CD4-positive, alpha-beta T cell treated with Interleukin-17A for 1 hour (primary cell): ENCODE measurements around the gene OXTR.
"Not testable (repeated sequence)": the region's sequence is repeated elsewhere in the genome, so short reads cannot be mapped to it uniquely, and the experiment has no call there.

ENCODE experiments used
- DNase-seq: peaks from one replicate; pipeline ENCODE4 v3.0.0-alpha.2; 2020

OXTR gene

GRCh38 chr3:8739757-8740504, 29.5 kb downstream of the OXTR start:
- no peak for DNase-seq

- DNase-seq = no peak
Observed at GRCh38 chr3:8738639-8739038, 30.8 kb downstream of the OXTR start.

GRCh38 chr3:8737823-8738222, 31.6 kb downstream of the OXTR start:
- DNase-seq = no peak

GRCh38 chr3:8737301-8737700, 32.1 kb downstream of the OXTR start:
- DNase-seq = no peak

- DNase-seq = no peak
Observed at GRCh38 chr3:8736436-8736835, 33.0 kb downstream of the OXTR start.

- DNase-seq = no peak
Observed at GRCh38 chr3:8734908-8735307, 34.5 kb downstream of the OXTR start.

- DNase-seq = no peak
Observed at GRCh38 chr3:8734137-8734878, 35.1 kb downstream of the OXTR start.

- no peak for DNase-seq
Observed at GRCh38 chr3:8733332-8734094, 35.9 kb downstream of the OXTR start, which contains the start of gene CAV3. Gene CAV3, plus strand, starts transcription at chr3:8733802. Its CDS starts 75 bp downstream, at chr3:8733877.

- DNase-seq = no peak
Observed at GRCh38 chr3:8732413-8732812, 37.0 kb downstream of the OXTR start.

- no peak for DNase-seq
Observed at GRCh38 chr3:8730656-8731055, 38.8 kb downstream of the OXTR start.

- DNase-seq = no peak
Observed at GRCh38 chr3:8729479-8729878, 39.9 kb downstream of the OXTR start.

GRCh38 chr3:8727605-8728512, 41.6 kb downstream of the OXTR start:
- no peak for DNase-seq

- no peak for DNase-seq
Observed at GRCh38 chr3:8724108-8724752, 45.2 kb downstream of the OXTR start.

GRCh38 chr3:8723612-8724011, 45.8 kb downstream of the OXTR start:
- DNase-seq = no peak

- DNase-seq = no peak
Observed at GRCh38 chr3:8722808-8723207, 46.6 kb downstream of the OXTR start.

- DNase-seq = not testable (repeated sequence)
Observed at GRCh38 chr3:8715757-8716156, 53.7 kb downstream of the OXTR start.

- DNase-seq = no peak
Observed at GRCh38 chr3:8713901-8714759, 55.3 kb downstream of the OXTR start.

- DNase-seq = no peak
Observed at GRCh38 chr3:8712908-8713255, 56.5 kb downstream of the OXTR start.

- DNase-seq = peak; percentile 19
Observed at GRCh38 chr3:8712045-8712907, 57.1 kb downstream of the OXTR start.
